Retinal pigment epithelial cell (primary cell): ENCODE data around the gene SERTAD1.
A peak's percentile ranks its signal among the peaks of the same experiment; 100 is the strongest.

Experiments
- DNase-seq: peaks from one replicate; pipeline ENCODE4 v3.0.0-alpha.2; 2010; ENCODE audit warnings: low read depth
- H3K4me3 ChIP-seq: 2 replicates; pipeline ENCODE4 v1.5.1; 2011; ENCODE audit warnings: mild to moderate bottlenecking, low read length, control low read depth, moderate library complexity
- CTCF ChIP-seq: conservative IDR thresholded peaks from 2 replicates; pipeline ENCODE4 v1.5.1; 2011; ENCODE audit warnings: low read depth, low read length, control low read depth, inconsistent platforms

Gene SERTAD1

GRCh38 chr19:40450664-40451063, 24.9 kb upstream of the SERTAD1 start:
- DNase-seq, result no peak

GRCh38 chr19:40449506-40449905, 23.7 kb upstream of the SERTAD1 start:
- no peak overlapping the region for H3K4me3 ChIP-seq
- DNase-seq, result no peak
- no peak for TF ChIP-seq CTCF

More at GRCh38 chr19:40450664-40451063, 24.9 kb upstream of the SERTAD1 start:
- H3K4me3 ChIP-seq, result no peak overlapping the region
- TF ChIP-seq CTCF, result no peak

GRCh38 chr19:40446263-40446784, 20.5 kb upstream of the SERTAD1 start:
- TF ChIP-seq CTCF, result no peak
- no peak overlapping the region for H3K4me3 ChIP-seq
- DNase-seq, result no peak

GRCh38 chr19:40445780-40446262, 20.0 kb upstream of the SERTAD1 start:
- no peak for TF ChIP-seq CTCF
- DNase-seq, result no peak
- H3K4me3 ChIP-seq, result no peak overlapping the region

GRCh38 chr19:40444825-40445312, 19.1 kb upstream of the SERTAD1 start:
- peak; percentile 34 for TF ChIP-seq CTCF

GRCh38 chr19:40444000-40444824, 18.4 kb upstream of the SERTAD1 start, which contains the start of gene SERTAD3:
SERTAD3 (minus strand) TSS chr19:40444335; CDS start chr19:40442080, 2,255 bp downstream.
- H3K4me3 ChIP-seq, result peak within 1 kb of the TSS; percentile 99
- DNase-seq, result peak; percentile 74
- no peak for TF ChIP-seq CTCF

More at GRCh38 chr19:40444825-40445312, 19.1 kb upstream of the SERTAD1 start:
- H3K4me3 ChIP-seq, result peak overlapping the region; percentile 99
- DNase-seq, result no peak
